K562 (cell line): ENCODE measurements around the gene GLIS1. TPM values are rescaled to one million over a fixed set of nuclear protein-coding genes. Genes with fewer than 3 reads are reported as not detected.
A peak's percentile ranks its signal among the peaks of the same experiment; 100 is the strongest.

Source experiments
- ATAC-seq: fragments of 200-7000 bp; cut with Tn5 transposase; 3 replicates; pipeline ENCODE4 v1.9.1; 2020; ENCODE audit warnings: moderate library complexity
- BruUV-seq: library from RNA; stranded (reverse); fragments of 400-500 nt; replicated peaks from 2 replicates; lab custom pipeline; 2021; lab: Mats Ljungman, UMichigan
- CTCF ChIA-PET: fragments of 300-600 bp; formaldehyde crosslinking; extraction: SDS; loops from one replicate; lab custom pipeline; 2021; ENCODE audit warnings: low intra/inter-chr PET ratio; lab: Yijun Ruan, JAX
- POLR2A ChIA-PET: fragments of 300-600, 350-650 bp; sonication (Branson Sonifier 250); formaldehyde crosslinking; extraction: SDS; loops from one replicate; lab custom pipeline; 2021; ENCODE audit warnings: antibody characterized with exemption, inconsistent platforms; lab: Yijun Ruan, JAX
- DNase-seq, 4 experiments: peaks; one replicate each; pipeline versions ENCODE4 v3.0.0 to v3.0.0-alpha.2; 2011 to 2018; ENCODE audit warnings: low spot score in 3 of 4, mixed read lengths in 3 of 4; ENCODE audit errors: extremely low read depth in 1 of 4
- FAIRE-seq: peaks from 2 replicates; lab custom pipeline; 2011; peaks lifted over from hg19 to GRCh38; lab: Jason Lieb, UNC
- H2AFZ ChIP-seq: 2 replicates; pipeline ENCODE4 v1.6.0; 2011; ENCODE audit warnings: low read depth, low read length, control low read depth, inconsistent platforms
- H3K27ac ChIP-seq: fragments of 200-600 bp; 3 replicates; pipeline ENCODE4 v1.8.0; 2011; ENCODE audit warnings: low read depth, mild to moderate bottlenecking, control low read depth, inconsistent platforms, low read length, moderate library complexity, mixed read lengths; ENCODE audit errors: extremely low read depth
- H3K27me3 ChIP-seq, 2 experiments: fragments of 300-600 bp in 1 of 2; 2 replicates in 1 of 2; 3 replicates in 1 of 2; pipeline versions ENCODE4 v1.6.0 to v1.8.0; 2011; ENCODE audit warnings: inconsistent platforms in 2 of 2, low read length in 2 of 2, mild to moderate bottlenecking in 1 of 2, mixed read lengths in 1 of 2, moderate library complexity in 1 of 2; ENCODE audit not compliant: control insufficient read depth in 2 of 2, insufficient read depth in 2 of 2
- H3K36me3 ChIP-seq: fragments of 300-600 bp; 3 replicates; pipeline ENCODE4 v1.8.0; 2011; ENCODE audit warnings: mild to moderate bottlenecking, low read length, inconsistent platforms; ENCODE audit not compliant: control insufficient read depth, insufficient read depth
- H3K4me1 ChIP-seq, 2 experiments: fragments of 200-600 bp in 1 of 2; replicated peaks in 1 of 2; 2 replicates in 1 of 2; 3 replicates in 1 of 2; pipeline versions ENCODE4 v1.5.1 to v1.8.0; 2011; ENCODE audit warnings: inconsistent platforms in 2 of 2, low read length in 2 of 2, mild to moderate bottlenecking in 1 of 2, mixed read lengths in 1 of 2, moderate library complexity in 1 of 2; ENCODE audit not compliant: control insufficient read depth in 2 of 2, insufficient read depth in 2 of 2
- H3K4me2 ChIP-seq: 2 replicates; pipeline ENCODE4 v1.6.1; 2011; ENCODE audit warnings: low read length, control low read depth, inconsistent platforms, mixed read lengths; ENCODE audit not compliant: insufficient read depth
- H3K4me3 ChIP-seq: fragments of 200-600 bp; sonication (generic), shearing (Covaris generic); 2 replicates; pipeline ENCODE4 v1.5.1; 2016; ENCODE audit warnings: control low read depth, inconsistent platforms
- H3K79me2 ChIP-seq: fragments of 200-600 bp; 3 replicates; pipeline ENCODE4 v1.8.0; 2011; ENCODE audit warnings: low read length, inconsistent platforms; ENCODE audit not compliant: control insufficient read depth, insufficient read depth
- H3K9ac ChIP-seq, 2 experiments: 2 replicates each; pipeline versions ENCODE4 v1.6.0 to v1.6.1; 2011; ENCODE audit warnings: low read depth in 2 of 2, low read length in 2 of 2, control low read depth in 1 of 2, inconsistent platforms in 1 of 2, mild to moderate bottlenecking in 1 of 2, mixed read lengths in 1 of 2; ENCODE audit not compliant: insufficient read depth in 1 of 2
- H3K9me1 ChIP-seq: one replicate; pipeline ENCODE4 v1.6.0; 2011; ENCODE audit warnings: inconsistent platforms, mild to moderate bottlenecking, low read length, moderate library complexity; ENCODE audit not compliant: control insufficient read depth, insufficient read depth
- H3K9me3 ChIP-seq: replicated peaks from 2 replicates; pipeline ENCODE4 v1.5.1; 2011; ENCODE audit warnings: low read depth, low read length, inconsistent platforms; ENCODE audit not compliant: control insufficient read depth, insufficient read depth
- H4K20me1 ChIP-seq: replicated peaks from 2 replicates; pipeline ENCODE4 v1.6.1; 2011; ENCODE audit warnings: low read length, inconsistent platforms, mixed read lengths; ENCODE audit not compliant: control insufficient read depth, insufficient read depth
- FIP1L1 ChIP-seq: fragments of 200-400 bp; formaldehyde crosslinking; IDR thresholded peaks from 2 replicates; pipeline ENCODE4 v1.6.1; 2018; ENCODE audit warnings: mild to moderate bottlenecking, low read depth, low read length; ENCODE audit not compliant: poor library complexity, severe bottlenecking
- FOXP4 ChIP-seq: sonication (generic); formaldehyde crosslinking; IDR thresholded peaks from 2 replicates; pipeline ENCODE4 v1.8.0; 2022; ENCODE audit warnings: mild to moderate bottlenecking, missing genetic modification reagents, borderline replicate concordance
- MYBL2 ChIP-seq, 2 experiments: fragments of 450-650 bp in 1 of 2; sonication (generic) in 1 of 2; formaldehyde crosslinking in 1 of 2; IDR thresholded peaks; 2 replicates each; pipeline versions ENCODE4 v1.6.1 to v1.8.1; 2017 to 2022; ENCODE audit warnings: borderline replicate concordance in 1 of 2, inconsistent platforms in 1 of 2, low read depth in 1 of 2, mild to moderate bottlenecking in 1 of 2, missing genetic modification reagents in 1 of 2, moderate library complexity in 1 of 2
- PRDM10 ChIP-seq: fragments of 450-650 bp; IDR thresholded peaks from 2 replicates; pipeline ENCODE4 v1.6.1; 2018; ENCODE audit not compliant: partially characterized antibody
- RBM14 ChIP-seq: fragments of 200-400 bp; formaldehyde crosslinking; IDR thresholded peaks from 2 replicates; pipeline ENCODE4 v1.6.1; 2018; ENCODE audit warnings: low read depth, mild to moderate bottlenecking, low read length, moderate library complexity, borderline replicate concordance; ENCODE audit not compliant: insufficient read depth
- RBM34 ChIP-seq: fragments of 200-400 bp; formaldehyde crosslinking; IDR thresholded peaks from 2 replicates; pipeline ENCODE4 v1.6.1; 2018; ENCODE audit warnings: low read length, borderline replicate concordance; ENCODE audit not compliant: insufficient read depth
- WGBS: fragments of 100-300 bp; shearing (Covaris generic); methylation state at CpG from one replicate; pipeline ENCODE4 v1.1.6; 2016; ENCODE audit warnings: low coverage, mixed read lengths; ENCODE audit not compliant: insufficient coverage; ENCODE audit errors: missing lambda C conversion rate; 5-methylcytosine and 5-hydroxymethylcytosine counted together
- in situ Hi-C: fragments of 300-500 bp; cut with MboI; formaldehyde crosslinking; loops from 4 replicates; pipeline ENCODE4 v1.15.0; 2018; ENCODE audit warnings: inconsistent platforms, mixed read lengths
- intact Hi-C: fragments of 100-400 bp; cut with micrococcal nuclease; formaldehyde crosslinking; loops from 2 replicates; pipeline ENCODE4 v1.14.2; 2022
- polyA plus RNA-seq, 8 experiments: library from polyadenylated mRNA; depleted of rRNA in 4 of 8; stranded (reverse) in 5 of 8; unstranded in 3 of 8; fragments of >200 nt; fragmentation: Nextera tagmentation in 2 of 8; fragmentation: Illumina TruSeq in 1 of 8; extraction: Ambion mirVana in 2 of 8; extraction: Trizol in 1 of 8; gene quantifications; 2 replicates each; pipeline versions ENCODE4 v1.2.1 to v1.2.3, GENCODE V29; 2011 to 2014; ENCODE audit warnings: inconsistent platforms in 1 of 8, missing spikeins in 1 of 8
- total RNA-seq, 7 experiments: library from RNA; depleted of rRNA in 6 of 7; stranded (reverse); fragments of >200 nt in 6 of 7; fragmentation: Illumina TruSeq in 2 of 7; extraction: Trizol in 2 of 7; gene quantifications; 2 replicates each; pipeline versions ENCODE4 v1.2.1 to v1.2.3, GENCODE V29; 2011 to 2021; ENCODE audit warnings: low replicate concordance in 1 of 7
- TF ChIP-seq, protein P1 (sequence below): fragments of 250-450 bp; sonication (Bioruptor Pico); IDR thresholded peaks from 2 replicates; pipeline ENCODE4 v1.8.0; 2022; ENCODE audit warnings: inconsistent platforms
- TF ChIP-seq, protein P2 (sequence below): sonication (generic); IDR thresholded peaks from 2 replicates; pipeline ENCODE4 v1.6.1; 2016

The GLIS1 gene
- total and polyA plus RNA-seq, 9 of the 15 experiments (the other 6 are each of a cell fraction or from before 2014, with no cell fraction given): not detected

DNA sequence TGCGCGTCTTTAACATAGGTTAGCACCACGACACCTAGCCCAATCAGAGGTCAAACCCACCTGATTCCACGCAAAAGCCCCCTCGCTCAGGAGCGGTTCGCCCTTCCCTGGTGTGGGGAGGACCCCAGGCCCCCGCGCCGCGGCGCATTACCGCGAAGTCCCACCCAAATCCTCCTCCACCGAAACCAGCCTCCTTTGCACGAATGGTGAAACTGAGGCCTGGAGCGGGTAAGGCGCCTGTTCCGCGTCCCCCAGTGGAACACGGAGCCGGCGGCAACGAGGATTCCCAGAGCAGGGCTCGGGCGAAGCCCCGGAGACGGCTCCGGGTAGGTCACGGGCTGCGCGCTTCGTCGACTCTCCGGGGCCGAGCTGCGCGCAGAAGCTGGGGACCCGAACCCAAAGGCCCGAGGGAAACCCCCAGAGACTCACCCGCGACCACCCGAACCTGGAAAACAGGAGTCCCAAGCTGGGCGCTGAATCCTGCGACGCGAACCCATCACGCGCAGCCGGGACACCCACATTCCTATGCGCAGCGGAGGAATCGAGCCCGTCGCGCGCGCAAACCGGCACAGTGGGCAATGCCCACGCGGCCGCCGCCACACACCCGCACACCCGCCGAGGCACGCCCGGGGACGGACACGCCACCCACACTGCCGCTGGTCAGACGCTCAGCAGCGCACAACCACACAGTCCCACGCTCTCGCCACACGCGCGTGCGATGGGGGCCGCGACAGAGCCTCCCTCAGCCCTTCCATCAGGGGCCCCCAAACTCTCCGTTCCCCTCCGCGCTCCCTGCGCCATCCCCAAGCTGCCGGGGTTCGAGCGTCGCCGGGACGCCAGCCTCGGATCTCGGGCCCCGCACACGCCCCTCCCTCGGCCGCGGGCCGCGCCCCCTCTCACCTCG is 507 bp downstream of the GLIS1 start:
- Histone ChIP-seq H3K9ac (peak overlapping the region in 1 of 2 experiments; percentile 73; a peak in 2 of 4 replicates), H3K9me3 (0 out of 2 replicates have a peak, but pooled peaks cover 2% of the 10 kb centered on the region), H3K36me3 (no peaks in the 10 kb centered on the region), H3K9me1 (no peaks in the 10 kb centered on the region), H2AFZ (peak overlapping the region; percentile 52; the same call in 1 of the 2 replicates), H3K4me2 (peak overlapping the region; percentile 58; the same call in 1 of the 2 replicates), H4K20me1 (no peaks in the 10 kb centered on the region; the same call in 1 of the 2 replicates), H3K27me3 (peaks cover 45 to 61% of the 10 kb centered on the region in 2 experiments), H3K4me3 (peak overlapping the region; percentile 42; the same call in 1 of the 2 replicates), H3K79me2 (no peaks in the 10 kb centered on the region), H3K27ac (no peak overlapping the region), H3K4me1 (peaks cover 0 to 21% of the 10 kb centered on the region in 2 experiments; a peak in 3 of 5 replicates)
- intact Hi-C loops (no loop called here), in situ Hi-C loops (no loop called here)
- CTCF ChIA-PET: no interaction called here
- no TSS peak for BruUV-seq
- 54% methylated on average over 70 of the region's 101 CpGs for WGBS
- POLR2A ChIA-PET: interaction anchor here (0.6 kb wide), 2 partner anchors 11 to 25 kb away, joined by 3 read pairs; no protein-coding TSS in a partner anchor
- FAIRE-seq (no peak), DNase-seq (no peak), ATAC-seq (no peak)
- no peak for TF ChIP-seq PRDM10
- TF ChIP-seq RBM34: 0 out of 2 replicates have a peak, but pooled peaks have one; percentile 35
- TF ChIP-seq, protein P1, sequence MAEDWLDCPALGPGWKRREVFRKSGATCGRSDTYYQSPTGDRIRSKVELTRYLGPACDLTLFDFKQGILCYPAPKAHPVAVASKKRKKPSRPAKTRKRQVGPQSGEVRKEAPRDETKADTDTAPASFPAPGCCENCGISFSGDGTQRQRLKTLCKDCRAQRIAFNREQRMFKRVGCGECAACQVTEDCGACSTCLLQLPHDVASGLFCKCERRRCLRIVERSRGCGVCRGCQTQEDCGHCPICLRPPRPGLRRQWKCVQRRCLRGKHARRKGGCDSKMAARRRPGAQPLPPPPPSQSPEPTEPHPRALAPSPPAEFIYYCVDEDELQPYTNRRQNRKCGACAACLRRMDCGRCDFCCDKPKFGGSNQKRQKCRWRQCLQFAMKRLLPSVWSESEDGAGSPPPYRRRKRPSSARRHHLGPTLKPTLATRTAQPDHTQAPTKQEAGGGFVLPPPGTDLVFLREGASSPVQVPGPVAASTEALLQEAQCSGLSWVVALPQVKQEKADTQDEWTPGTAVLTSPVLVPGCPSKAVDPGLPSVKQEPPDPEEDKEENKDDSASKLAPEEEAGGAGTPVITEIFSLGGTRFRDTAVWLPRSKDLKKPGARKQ (CRISPR knock-in tag): 0 out of 2 replicates have a peak, but pooled peaks have one; percentile 39
- TF ChIP-seq MYBL2 (IDR thresholded peaks at IDR 0.05; ENCODE audit: low read depth): no peak
- 0 out of 2 replicates have a peak, but pooled peaks have one; percentile 49 for TF ChIP-seq MYBL2 (CRISPR knock-in tag; IDR thresholded peaks at IDR 0.05; ENCODE audit: borderline replicate concordance)
- TF ChIP-seq FIP1L1: peak; percentile 55
- TF ChIP-seq, protein P2, sequence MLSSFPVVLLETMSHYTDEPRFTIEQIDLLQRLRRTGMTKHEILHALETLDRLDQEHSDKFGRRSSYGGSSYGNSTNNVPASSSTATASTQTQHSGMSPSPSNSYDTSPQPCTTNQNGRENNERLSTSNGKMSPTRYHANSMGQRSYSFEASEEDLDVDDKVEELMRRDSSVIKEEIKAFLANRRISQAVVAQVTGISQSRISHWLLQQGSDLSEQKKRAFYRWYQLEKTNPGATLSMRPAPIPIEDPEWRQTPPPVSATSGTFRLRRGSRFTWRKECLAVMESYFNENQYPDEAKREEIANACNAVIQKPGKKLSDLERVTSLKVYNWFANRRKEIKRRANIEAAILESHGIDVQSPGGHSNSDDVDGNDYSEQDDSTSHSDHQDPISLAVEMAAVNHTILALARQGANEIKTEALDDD: no peak
- TF ChIP-seq RBM14: 0 out of 2 replicates have a peak, but pooled peaks have one; percentile 29
- TF ChIP-seq FOXP4: no peak
